ENCODE data around the gene CUX1. TPM values are rescaled to one million over a fixed set of nuclear protein-coding genes. Genes with fewer than 3 reads are reported as not detected.
"Not testable (repeated sequence)": the region's sequence is repeated elsewhere in the genome, so short reads cannot be mapped to it uniquely, and the experiment has no call there.

Gene CUX1
- total RNA-seq, 2 experiments from 2014 or later, result 30.7 to 31.2 TPM

- CTCF ChIA-PET, result no interaction called here
- POLR2A ChIA-PET, result no interaction called here
- DNase-seq (no peak), ATAC-seq (no peak)
- Mint-ChIP-seq H3K9me3 (ENCODE audit: insufficient read depth) (no peaks in the 10 kb centered on the region), H3K27me3 (ENCODE audit: low read depth) (no peaks in the 10 kb centered on the region), H3K4me3 (no peak overlapping the region), H3K36me3 (ENCODE audit: low read depth) (peaks cover 7% of the 10 kb centered on the region), H3K4me1 (ENCODE audit: low read depth) (peaks cover 15% of the 10 kb centered on the region), H3K27ac (no peak overlapping the region)
Measured at GRCh38 chr7:102024005-102024768, 206.8 kb downstream of the CUX1 start.

GRCh38 chr7:102024769-102025391 lies 207.5 kb downstream of the CUX1 start:
- ChIA-PET POLR2A (no interaction called here), CTCF (no interaction called here)
- H3K36me3 Mint-ChIP-seq (ENCODE audit: low read depth), result peaks cover 9% of the 10 kb centered on the region
- H3K4me1 Mint-ChIP-seq (ENCODE audit: low read depth), result peaks cover 15% of the 10 kb centered on the region
- no peaks in the 10 kb centered on the region for H3K9me3 Mint-ChIP-seq (ENCODE audit: insufficient read depth)
- H3K27ac Mint-ChIP-seq, result no peak overlapping the region
- H3K4me3 Mint-ChIP-seq, result no peak overlapping the region
- no peak for ATAC-seq
- DNase-seq, result no peak
- no peaks in the 10 kb centered on the region for H3K27me3 Mint-ChIP-seq (ENCODE audit: low read depth)

GRCh38 chr7:102025777-102026176 lies 208.4 kb downstream of the CUX1 start:
- H3K27me3 Mint-ChIP-seq (ENCODE audit: low read depth); ATAC-seq: not testable (repeated sequence)

GRCh38 chr7:102028206-102028826 lies 210.9 kb downstream of the CUX1 start:
- CTCF ChIA-PET, result no interaction called here

More at GRCh38 chr7:102025777-102026176, 208.4 kb downstream of the CUX1 start:
- H3K36me3 Mint-ChIP-seq (ENCODE audit: low read depth); H3K27ac Mint-ChIP-seq; CTCF ChIA-PET; H3K9me3 Mint-ChIP-seq (ENCODE audit: insufficient read depth); POLR2A ChIA-PET; DNase-seq; H3K4me3 Mint-ChIP-seq: not testable (repeated sequence)
- peaks cover 15% of the 10 kb centered on the region for H3K4me1 Mint-ChIP-seq (ENCODE audit: low read depth)

GRCh38 chr7:102029616-102030015 lies 212.2 kb downstream of the CUX1 start:
- H3K36me3 Mint-ChIP-seq (ENCODE audit: low read depth), result peaks cover 9% of the 10 kb centered on the region
- no peak overlapping the region for H3K27ac Mint-ChIP-seq
- no peaks in the 10 kb centered on the region for H3K27me3 Mint-ChIP-seq (ENCODE audit: low read depth)
- ChIA-PET CTCF (no interaction called here), POLR2A (no interaction called here)
- no peaks in the 10 kb centered on the region for H3K9me3 Mint-ChIP-seq (ENCODE audit: insufficient read depth)
- peaks cover 13% of the 10 kb centered on the region for H3K4me1 Mint-ChIP-seq (ENCODE audit: low read depth)
- DNase-seq (no peak), ATAC-seq (no peak)
- H3K4me3 Mint-ChIP-seq, result no peak overlapping the region

More at GRCh38 chr7:102028206-102028826, 210.9 kb downstream of the CUX1 start:
- DNase-seq (peak; percentile 46), ATAC-seq (peak; percentile 63)
- H3K9me3 Mint-ChIP-seq (ENCODE audit: insufficient read depth), result no peaks in the 10 kb centered on the region
- peaks cover 15% of the 10 kb centered on the region for H3K4me1 Mint-ChIP-seq (ENCODE audit: low read depth)
- peak overlapping the region; percentile 57 for H3K27ac Mint-ChIP-seq
- POLR2A ChIA-PET, result no interaction called here
- no peaks in the 10 kb centered on the region for H3K27me3 Mint-ChIP-seq (ENCODE audit: low read depth)
- H3K36me3 Mint-ChIP-seq (ENCODE audit: low read depth), result peaks cover 9% of the 10 kb centered on the region
- no peak overlapping the region for H3K4me3 Mint-ChIP-seq

- no peak for DNase-seq
- peaks cover 11% of the 10 kb centered on the region for H3K4me1 Mint-ChIP-seq (ENCODE audit: low read depth)
- H3K27me3 Mint-ChIP-seq (ENCODE audit: low read depth), result no peaks in the 10 kb centered on the region
- H3K4me3 Mint-ChIP-seq, result no peak overlapping the region
- POLR2A ChIA-PET, result no interaction called here
- H3K36me3 Mint-ChIP-seq (ENCODE audit: low read depth), result peaks cover 9% of the 10 kb centered on the region
- H3K9me3 Mint-ChIP-seq (ENCODE audit: insufficient read depth), result no peaks in the 10 kb centered on the region
- ATAC-seq, result no peak
- no peak overlapping the region for H3K27ac Mint-ChIP-seq
- CTCF ChIA-PET, result no interaction called here
Measured at GRCh38 chr7:102030696-102031095, 213.3 kb downstream of the CUX1 start.

GRCh38 chr7:102036958-102037357 lies 219.5 kb downstream of the CUX1 start:
- CTCF ChIA-PET, result no interaction called here
- Mint-ChIP-seq H3K36me3 (ENCODE audit: low read depth) (no peaks in the 10 kb centered on the region), H3K4me3 (no peak overlapping the region), H3K9me3 (ENCODE audit: insufficient read depth) (no peaks in the 10 kb centered on the region), H3K27ac (no peak overlapping the region), H3K27me3 (ENCODE audit: low read depth) (no peaks in the 10 kb centered on the region), H3K4me1 (ENCODE audit: low read depth) (no peaks in the 10 kb centered on the region)
- DNase-seq (no peak), ATAC-seq (no peak)
- POLR2A ChIA-PET, result interaction anchor here (0.6 kb wide), 1 partner anchor 209 kb away, joined by 6 read pairs; no protein-coding TSS in a partner anchor

GRCh38 chr7:102039706-102040105 lies 222.3 kb downstream of the CUX1 start:
- Mint-ChIP-seq H3K4me3 (no peak overlapping the region), H3K27me3 (ENCODE audit: low read depth) (no peaks in the 10 kb centered on the region), H3K4me1 (ENCODE audit: low read depth) (no peaks in the 10 kb centered on the region), H3K27ac (no peak overlapping the region), H3K9me3 (ENCODE audit: insufficient read depth) (no peaks in the 10 kb centered on the region), H3K36me3 (ENCODE audit: low read depth) (no peaks in the 10 kb centered on the region)
- DNase-seq, result no peak
- POLR2A ChIA-PET, result no interaction called here
- CTCF ChIA-PET, result no interaction called here
- ATAC-seq, result no peak

GRCh38 chr7:102040569-102040968 lies 223.1 kb downstream of the CUX1 start:
- H3K36me3 Mint-ChIP-seq (ENCODE audit: low read depth), result no peaks in the 10 kb centered on the region
- no peaks in the 10 kb centered on the region for H3K27me3 Mint-ChIP-seq (ENCODE audit: low read depth)
- H3K4me3 Mint-ChIP-seq, result no peak overlapping the region
- no peak for DNase-seq
- ChIA-PET POLR2A (no interaction called here), CTCF (no interaction called here)
- H3K9me3 Mint-ChIP-seq (ENCODE audit: insufficient read depth), result no peaks in the 10 kb centered on the region
- H3K27ac Mint-ChIP-seq, result no peak overlapping the region
- no peak for ATAC-seq
- H3K4me1 Mint-ChIP-seq (ENCODE audit: low read depth), result peaks cover 2% of the 10 kb centered on the region

- DNase-seq (no peak), ATAC-seq (no peak)
- Mint-ChIP-seq H3K9me3 (ENCODE audit: insufficient read depth) (no peaks in the 10 kb centered on the region), H3K36me3 (ENCODE audit: low read depth) (no peaks in the 10 kb centered on the region), H3K27me3 (ENCODE audit: low read depth) (no peaks in the 10 kb centered on the region), H3K4me1 (ENCODE audit: low read depth) (peaks cover 2% of the 10 kb centered on the region), H3K4me3 (no peak overlapping the region), H3K27ac (no peak overlapping the region)
- CTCF ChIA-PET, result no interaction called here
- POLR2A ChIA-PET, result no interaction called here
Measured at GRCh38 chr7:102042016-102042656, 224.7 kb downstream of the CUX1 start.

- DNase-seq; ATAC-seq; POLR2A ChIA-PET; H3K27ac Mint-ChIP-seq; H3K4me3 Mint-ChIP-seq; H3K9me3 Mint-ChIP-seq (ENCODE audit: insufficient read depth); H3K36me3 Mint-ChIP-seq (ENCODE audit: low read depth); CTCF ChIA-PET; H3K27me3 Mint-ChIP-seq (ENCODE audit: low read depth); H3K4me1 Mint-ChIP-seq (ENCODE audit: low read depth): not testable (repeated sequence)
Measured at GRCh38 chr7:102042796-102043195, 225.4 kb downstream of the CUX1 start.

- H3K9me3 Mint-ChIP-seq (ENCODE audit: insufficient read depth), result no peaks in the 10 kb centered on the region
- H3K4me3 Mint-ChIP-seq, result no peak overlapping the region
- no peak overlapping the region for H3K27ac Mint-ChIP-seq
- H3K4me1 Mint-ChIP-seq (ENCODE audit: low read depth), result peaks cover 2% of the 10 kb centered on the region
- ATAC-seq (no peak), DNase-seq (no peak)
- H3K27me3 Mint-ChIP-seq (ENCODE audit: low read depth), result no peaks in the 10 kb centered on the region
- CTCF ChIA-PET, result no interaction called here
- H3K36me3 Mint-ChIP-seq (ENCODE audit: low read depth), result no peaks in the 10 kb centered on the region
- POLR2A ChIA-PET, result no interaction called here
Measured at GRCh38 chr7:102044641-102044983, 227.2 kb downstream of the CUX1 start.

All from activated CD8-positive, alpha-beta T cell treated with anti-CD3 and anti-CD28 coated beads, Interleukin-2, amount 10 ng/mL, durations not matched to agents 7 days and 5 days (primary cell).